Activated CD4-positive, alpha-beta T cell treated with anti-CD3 and anti-CD28 coated beads for 48 hours (primary cell): ENCODE measurements around the gene CEP135.
A peak's percentile ranks its signal among the peaks of the same experiment; 100 is the strongest.
"Not testable (repeated sequence)": the region's sequence is repeated elsewhere in the genome, so short reads cannot be mapped to it uniquely, and the experiment has no call there.

Source experiments
- DNase-seq: peaks from one replicate; pipeline ENCODE4 v3.0.0-alpha.2; 2020

CEP135 gene, protein sequence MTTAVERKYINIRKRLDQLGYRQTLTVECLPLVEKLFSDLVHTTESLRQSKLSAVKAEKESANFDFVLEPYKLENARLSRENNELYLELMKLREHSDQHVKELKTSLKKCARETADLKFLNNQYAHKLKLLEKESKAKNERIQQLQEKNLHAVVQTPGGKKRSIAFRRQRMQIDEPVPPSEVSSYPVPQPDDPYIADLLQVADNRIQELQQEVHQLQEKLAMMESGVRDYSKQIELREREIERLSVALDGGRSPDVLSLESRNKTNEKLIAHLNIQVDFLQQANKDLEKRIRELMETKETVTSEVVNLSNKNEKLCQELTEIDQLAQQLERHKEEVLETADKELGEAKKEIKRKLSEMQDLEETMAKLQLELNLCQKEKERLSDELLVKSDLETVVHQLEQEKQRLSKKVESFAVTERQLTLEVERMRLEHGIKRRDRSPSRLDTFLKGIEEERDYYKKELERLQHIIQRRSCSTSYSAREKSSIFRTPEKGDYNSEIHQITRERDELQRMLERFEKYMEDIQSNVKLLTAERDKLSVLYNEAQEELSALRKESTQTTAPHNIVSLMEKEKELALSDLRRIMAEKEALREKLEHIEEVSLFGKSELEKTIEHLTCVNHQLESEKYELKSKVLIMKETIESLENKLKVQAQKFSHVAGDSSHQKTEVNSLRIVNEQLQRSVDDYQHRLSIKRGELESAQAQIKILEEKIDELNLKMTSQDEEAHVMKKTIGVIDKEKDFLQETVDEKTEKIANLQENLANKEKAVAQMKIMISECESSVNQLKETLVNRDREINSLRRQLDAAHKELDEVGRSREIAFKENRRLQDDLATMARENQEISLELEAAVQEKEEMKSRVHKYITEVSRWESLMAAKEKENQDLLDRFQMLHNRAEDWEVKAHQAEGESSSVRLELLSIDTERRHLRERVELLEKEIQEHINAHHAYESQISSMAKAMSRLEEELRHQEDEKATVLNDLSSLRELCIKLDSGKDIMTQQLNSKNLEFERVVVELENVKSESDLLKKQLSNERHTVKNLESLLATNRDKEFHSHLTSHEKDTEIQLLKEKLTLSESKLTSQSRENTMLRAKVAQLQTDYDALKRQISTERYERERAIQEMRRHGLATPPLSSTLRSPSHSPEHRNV

DNA sequence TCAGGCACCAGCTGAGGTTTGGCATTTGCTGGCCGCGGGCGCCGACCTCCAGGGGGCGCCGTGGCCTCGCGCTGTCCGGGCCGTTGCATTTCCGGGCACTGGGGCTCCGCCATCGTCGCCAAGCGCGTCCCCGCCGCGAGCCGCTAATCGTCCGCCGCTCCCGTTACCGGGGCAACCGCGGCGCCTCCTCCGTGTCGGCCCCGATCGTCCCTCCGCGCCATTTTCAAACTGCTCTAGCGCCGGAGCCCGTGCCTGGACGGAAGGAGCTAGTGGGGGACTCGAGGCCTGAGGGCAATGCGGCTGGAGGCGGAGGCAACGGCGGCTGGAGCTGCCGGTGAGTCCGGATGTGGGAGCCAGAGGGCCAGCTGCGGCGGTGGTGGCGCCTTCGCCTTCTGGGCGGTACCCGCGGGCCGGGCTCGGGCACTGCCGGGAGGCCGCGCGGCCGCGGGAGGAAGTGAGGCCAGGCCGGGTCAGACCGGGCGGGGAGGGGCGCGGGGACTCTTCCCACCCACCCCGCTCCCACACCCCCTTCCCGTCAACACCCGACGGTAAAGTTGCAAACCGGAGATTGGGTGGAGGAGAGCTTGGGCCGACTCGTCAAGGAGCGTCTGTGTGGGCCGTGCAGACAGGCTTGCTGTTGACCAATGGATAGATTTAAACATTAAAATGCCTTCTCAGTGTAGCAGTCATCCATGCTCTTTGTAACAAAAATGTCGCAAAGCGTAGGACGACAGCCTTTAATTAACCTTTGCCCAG is at the start of gene CEP135:
CEP135 (plus strand) TSS at position 220 of the 756 bp plus-strand sequence. CDS start 3,186 bp downstream, outside the sequence.
- peak; percentile 94 for DNase-seq

DNA sequence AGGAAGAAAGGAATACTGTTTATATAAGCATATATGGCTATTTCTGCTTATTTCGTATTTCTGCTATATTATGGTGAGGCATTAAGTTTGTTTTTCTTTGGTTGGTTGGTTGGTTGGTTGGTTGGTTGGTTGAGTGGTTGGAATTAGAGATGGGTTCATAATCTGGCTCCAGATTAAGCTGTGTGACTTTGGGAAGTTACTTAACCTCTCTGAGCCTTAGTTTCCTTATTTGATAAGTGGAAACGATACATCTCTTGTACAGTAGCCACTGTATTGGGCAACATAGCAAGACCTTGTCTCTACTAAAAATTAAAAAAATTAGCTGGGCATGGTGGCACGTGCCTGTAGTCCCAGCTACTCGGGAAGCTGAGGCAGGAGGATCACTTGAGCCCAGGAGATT is 46.1 kb upstream of the CEP135 start:
- no peak for DNase-seq

DNA sequence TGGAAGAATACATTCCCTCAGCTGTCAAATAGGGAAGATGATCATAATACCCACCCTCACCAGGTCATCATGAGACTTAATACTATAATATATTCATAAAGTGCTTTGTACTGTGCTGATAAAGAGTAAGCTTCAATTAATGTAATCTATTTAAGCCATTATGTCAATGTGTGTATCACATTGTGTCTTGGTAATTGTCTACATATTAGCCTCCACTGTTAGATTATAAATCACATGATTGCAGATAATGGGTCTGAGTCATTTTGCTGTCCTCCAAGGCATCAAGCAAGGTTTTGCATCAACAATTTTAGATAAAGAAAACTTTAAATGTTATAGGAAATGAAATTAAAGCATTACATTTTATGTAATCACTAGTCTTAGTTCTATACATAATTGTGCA is 45.2 kb upstream of the CEP135 start:
- DNase-seq = no peak

DNA sequence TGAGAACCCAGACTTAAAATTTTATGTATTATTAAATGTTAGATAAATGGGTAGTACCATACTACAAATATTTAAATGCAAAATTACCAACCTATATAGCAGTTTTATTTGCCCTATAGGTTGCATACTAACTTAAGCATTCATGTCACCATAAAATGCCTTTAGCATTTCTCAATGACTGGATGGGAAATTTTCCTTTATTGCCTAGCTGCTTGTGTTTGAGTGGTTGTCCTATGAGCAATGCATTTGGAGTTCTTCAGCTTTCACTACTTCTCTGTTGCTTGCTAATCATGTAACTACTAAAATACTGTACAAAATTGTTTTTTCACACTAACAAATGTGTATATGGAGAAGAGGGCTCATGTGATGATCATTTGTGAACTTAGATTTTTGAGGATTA is 44.2 kb upstream of the CEP135 start:
- DNase-seq = no peak

DNA sequence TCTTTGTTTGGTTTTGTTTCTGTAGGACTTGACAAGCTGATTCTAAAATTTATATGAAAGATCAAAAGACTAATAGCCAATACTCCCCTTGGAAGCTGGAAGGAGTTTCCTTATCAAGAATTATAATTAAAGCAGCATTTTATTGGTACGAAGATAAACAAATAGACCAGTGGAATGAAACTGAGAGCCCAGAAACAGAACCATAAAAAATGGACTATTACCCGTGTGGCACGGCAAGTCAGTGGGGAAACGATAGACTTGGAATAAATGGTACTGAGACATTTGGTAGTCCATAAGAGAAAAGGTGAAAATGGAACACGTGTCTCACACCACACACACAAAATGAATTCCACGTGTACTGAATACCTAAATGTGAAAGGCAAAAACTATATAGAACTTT is 42.4 kb upstream of the CEP135 start:
- no peak for DNase-seq

DNA sequence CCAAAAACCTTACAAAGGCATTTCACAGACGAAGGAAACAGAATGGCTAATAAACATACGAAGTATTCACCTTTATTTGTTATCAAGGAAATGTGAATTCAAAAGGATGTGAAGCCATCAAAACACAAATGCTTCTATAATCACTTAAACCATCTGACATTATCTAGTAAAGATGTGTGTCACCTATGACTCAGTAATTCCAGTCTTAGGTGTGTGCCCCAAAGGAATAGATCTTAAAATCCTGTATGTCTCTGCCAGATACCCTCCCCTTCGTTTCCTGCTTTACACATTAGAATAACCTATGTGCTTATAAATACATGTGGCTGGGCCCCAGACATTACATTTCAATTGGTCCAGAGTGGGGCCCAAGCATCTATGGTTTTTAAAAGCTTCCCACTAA is 41.8 kb upstream of the CEP135 start:
- DNase-seq = no peak

DNA sequence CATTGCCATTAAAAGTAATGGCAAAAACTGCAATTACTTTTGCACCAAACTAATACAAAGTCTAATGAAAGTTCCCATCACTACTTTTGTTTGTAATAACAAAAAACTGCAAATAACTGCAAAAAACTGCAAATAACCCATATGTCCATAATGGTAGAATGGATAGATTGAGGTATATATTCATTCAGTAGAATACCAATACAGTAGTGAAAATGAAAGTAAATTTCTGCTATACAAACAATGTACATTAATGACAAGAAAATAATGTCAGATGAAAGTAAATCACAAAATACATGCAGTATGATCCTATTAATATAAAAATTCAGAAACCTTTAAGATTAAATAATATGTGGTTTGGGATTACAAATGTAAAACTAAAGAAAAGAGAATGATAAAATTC is 41.3 kb upstream of the CEP135 start:
- DNase-seq = no peak

DNA sequence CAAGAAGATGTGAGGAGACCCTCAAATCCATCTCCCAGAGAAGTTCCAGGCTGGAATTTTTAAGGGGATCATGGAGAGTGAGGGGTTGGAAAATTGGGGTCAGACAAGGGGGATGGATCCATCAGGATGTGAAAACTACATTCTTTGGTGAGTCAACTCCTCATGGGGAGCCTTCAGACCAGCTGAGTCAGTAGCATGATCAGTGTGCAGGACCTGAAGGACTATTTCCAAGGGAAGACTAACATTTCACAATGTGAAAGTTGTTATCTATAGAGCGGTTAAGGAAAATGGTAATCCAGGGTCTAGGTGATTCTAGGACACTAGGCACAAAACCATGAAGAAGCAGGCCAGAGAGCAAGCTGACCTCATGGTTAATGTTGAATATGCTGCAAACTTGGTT is 38.6 kb upstream of the CEP135 start:
- no peak for DNase-seq

DNA sequence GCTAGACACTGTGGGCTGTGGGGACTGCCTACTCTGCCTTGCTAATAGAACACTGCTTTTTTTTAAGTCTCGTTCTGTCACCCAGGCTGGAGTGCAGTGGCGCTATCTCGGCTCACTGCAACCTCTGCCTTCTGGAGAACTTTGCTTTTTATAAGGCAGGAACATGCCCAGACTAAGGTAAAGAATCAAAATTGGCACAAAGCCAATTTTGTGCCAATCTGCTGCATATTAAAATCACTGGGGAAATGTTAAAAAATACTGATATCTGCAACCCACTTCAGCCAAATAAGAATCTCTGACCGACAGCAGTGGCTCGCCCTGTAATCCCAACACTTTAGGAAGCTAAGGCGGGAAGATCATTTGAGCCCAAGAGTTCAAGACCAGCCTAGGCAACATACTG is 36.5 kb upstream of the CEP135 start:
- DNase-seq = no peak

DNA sequence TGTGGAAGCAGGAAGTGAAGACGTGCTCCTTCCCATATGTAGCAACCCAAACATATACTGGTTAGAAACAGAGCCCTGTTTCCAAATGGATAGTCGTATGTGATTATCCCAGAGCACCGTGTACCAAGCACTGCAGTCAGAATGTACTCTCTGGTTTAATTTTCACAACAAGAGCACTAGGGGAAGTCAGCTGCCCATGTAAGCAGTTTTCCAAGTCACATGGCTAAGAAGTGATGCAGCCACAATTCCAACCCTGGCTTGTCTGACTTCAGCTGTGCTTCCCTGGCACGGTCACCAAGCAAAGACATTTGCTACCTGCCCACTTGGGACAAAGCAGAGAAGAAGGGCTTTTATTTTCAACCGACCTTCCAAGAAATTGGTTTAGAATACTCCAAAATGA is 28.2 kb upstream of the CEP135 start:
- no peak for DNase-seq

DNA sequence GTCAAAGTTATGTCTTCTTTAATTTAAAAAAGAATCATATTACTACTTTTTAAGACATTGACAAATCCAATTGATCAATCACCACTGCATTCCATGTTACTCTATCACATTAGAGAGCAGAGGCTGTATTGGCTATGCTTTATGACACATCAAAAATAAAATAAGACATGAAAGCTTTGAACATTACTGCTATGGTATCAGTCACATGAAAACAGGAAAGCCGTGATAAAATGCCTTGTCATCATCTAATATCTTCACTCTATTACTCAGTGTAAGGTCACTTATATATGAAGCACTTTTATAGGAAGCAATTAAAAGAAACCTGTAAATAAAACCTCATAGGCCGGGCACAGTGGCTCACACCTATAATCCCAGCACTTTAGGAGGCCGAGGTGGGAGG is 27.7 kb upstream of the CEP135 start:
- DNase-seq = no peak

DNA sequence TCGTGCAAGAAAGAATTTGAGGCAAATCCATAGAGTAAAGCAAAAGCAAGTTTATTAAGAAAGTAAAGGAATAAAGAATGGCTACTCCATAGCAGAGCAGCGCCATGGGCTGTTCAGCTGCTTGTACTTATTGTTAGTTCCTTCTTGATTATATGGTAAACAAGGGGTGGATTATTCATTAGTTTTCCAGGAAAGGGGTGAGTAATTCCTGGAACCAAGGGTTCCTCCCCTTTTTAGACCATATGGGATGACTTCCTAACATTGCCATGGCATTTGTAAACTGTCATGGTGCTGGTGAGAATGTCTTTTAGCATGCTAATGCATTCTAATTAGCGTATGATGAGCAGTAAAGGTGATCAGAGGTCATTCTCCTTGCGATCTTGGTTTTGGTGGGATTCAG is 23.5 kb upstream of the CEP135 start:
- DNase-seq = no peak

DNA sequence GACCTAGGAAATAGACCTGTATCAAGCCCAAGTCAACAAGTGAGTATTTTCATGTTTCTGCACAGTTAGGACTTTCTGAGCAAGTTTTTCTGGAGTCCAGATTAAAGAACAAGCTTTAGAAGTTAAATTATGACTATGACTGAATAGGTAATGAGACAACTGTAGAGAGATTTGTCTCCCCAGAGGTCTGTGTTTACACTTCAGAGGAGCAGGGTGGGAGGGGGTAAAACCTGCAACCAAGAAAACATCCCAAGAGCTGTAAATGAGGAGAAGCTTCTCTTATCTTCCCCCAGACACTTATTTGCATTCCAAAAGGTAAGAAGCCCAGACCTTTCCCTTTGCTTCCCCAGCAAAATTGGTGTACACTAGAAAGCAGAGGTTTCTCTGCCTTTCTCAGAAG is 22.1 kb upstream of the CEP135 start:
- no peak for DNase-seq

DNA sequence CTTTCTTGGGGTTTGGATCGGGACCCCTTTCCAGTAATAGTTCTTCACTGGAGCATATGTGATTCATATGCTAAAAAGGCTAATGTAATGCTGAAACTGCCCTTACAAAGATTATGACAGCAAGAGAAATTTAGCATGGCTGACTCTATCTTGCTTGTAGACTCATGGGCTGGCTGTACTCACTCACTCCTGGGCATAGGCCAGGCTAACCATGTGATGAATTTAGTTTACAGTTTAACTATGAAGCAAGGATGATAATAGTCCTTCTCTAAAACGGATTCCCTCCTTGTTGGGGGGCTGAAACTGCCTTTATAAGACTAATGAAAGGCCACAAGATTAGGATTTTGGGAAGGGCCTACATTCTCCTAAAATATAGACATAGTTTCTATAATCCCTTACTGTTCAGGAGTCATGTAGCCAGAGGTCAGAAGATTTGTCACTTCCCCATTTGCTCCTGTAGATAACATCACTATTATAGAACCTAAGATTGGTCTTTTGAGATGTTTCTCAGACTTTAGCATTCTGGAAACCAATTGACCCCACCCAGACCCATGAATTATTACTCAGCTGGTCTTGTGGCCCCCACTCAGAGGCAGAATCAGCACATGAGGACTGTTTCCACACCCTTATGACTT is 20.8 kb upstream of the CEP135 start:
- no peak for DNase-seq

DNA sequence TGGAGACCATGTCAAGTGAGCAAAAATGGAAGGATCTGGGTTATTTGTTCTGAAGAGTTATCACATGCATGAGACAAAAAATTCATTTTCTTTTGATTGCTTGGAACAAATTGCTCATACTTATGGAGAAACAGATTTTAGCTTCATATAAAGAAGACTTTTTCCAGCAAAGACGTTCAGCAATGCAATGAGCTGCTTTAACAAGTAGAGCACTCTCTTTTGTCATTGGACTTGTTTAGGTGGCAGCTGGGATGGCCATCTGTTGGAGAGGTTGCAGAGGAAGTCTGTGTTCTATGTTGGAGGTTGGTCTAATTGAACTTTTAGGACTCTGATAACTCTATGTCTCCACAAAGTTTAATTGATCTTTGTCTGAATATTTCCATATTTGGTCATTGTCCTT is 19.9 kb upstream of the CEP135 start:
- DNase-seq = no peak

DNA sequence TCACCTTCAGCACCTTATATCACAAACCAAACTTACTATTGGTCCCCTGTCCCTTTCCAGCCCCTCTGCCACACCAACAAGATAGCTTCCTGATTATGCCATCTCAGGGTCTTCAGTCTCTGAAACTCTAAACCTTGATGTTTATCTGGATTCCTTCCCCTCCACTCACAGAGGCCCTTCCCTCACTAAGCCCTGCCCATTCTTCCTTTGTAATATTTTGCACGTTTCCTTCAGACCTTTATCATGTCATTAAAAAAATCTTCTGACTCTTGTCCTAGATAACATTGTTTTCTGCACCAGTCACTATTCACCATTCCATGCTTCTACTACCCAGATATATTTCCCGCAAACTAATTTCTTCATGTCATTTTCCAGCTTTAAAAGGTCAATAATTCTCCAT is 17.7 kb upstream of the CEP135 start:
- no peak for DNase-seq

DNA sequence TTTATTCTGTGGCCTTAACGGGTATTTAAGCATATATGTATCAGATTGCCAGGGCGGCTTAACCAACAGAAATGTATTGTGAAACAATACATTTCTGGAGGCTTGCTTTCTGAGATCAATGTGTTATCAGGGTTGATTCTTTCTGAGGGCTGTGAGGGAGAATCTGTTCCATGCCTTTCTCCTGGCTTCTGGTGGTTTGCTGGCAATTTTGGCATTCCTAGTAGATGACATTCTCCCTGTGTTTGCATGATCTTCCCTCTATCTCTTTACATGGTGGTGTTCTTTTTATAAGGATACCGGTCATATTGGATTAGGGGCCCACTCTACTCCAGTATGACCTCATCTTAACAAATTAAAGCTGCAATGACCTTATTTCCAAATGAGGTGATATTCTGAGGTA is 16.9 kb upstream of the CEP135 start:
- DNase-seq = no peak

DNA sequence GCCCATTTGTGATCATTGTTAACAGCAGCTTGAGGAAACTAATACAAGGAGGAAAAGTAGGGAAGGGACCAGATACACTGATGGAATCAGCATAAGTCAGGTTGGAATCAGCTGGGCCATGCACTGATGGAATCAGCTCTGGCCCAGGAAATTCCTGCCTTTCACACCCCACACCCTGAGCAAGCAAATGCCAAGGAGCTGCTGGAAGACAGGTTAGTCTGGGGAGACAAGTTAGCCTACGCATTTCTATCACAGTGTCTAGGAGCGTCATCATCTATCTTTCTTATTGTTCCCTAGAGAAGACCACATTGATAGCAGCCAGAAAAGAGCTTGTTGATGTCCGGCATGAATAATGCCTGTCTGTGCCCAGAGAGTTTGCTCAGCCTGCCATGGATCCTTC is 16.2 kb upstream of the CEP135 start:
- DNase-seq = no peak

DNA sequence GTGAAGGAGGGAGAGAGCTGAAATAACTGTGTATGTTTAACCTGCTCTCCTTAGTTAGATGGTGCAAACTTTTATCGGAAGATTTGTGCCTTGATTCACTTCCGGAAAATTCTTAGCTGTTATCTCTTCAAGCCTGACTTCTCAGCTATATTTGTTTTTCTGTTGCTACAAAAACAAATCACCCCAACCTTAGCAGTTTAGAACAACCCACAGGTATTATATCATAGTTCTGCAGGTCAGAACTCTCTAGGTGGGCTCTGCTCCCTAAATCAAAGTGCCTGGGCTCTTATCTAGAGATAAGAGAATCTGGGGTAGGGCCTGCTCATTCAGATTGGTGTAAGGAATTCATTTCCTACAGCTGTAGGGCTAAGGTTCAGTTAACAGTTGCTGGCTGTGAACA is 15.1 kb upstream of the CEP135 start:
- no peak for DNase-seq

DNA sequence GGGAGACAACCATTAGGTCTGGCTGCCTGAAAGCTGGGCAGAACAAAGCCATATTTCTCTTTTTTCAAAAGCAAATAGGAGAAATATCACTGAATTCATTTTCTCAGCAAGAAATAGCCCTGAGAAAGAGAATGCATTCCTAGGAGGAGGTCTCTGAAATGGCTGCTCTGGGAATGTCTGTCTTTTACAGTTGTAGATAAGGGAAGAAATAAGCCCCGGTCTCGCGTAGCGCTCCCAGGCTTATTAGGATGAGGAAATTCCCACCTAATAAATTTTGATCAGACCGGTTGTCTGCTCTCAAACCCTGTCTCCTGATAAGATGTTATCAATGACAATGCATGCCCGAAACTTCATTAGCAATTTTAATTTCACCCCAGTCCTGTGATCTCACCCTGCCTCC is 12.8 kb upstream of the CEP135 start:
- DNase-seq = not testable (repeated sequence)

DNA sequence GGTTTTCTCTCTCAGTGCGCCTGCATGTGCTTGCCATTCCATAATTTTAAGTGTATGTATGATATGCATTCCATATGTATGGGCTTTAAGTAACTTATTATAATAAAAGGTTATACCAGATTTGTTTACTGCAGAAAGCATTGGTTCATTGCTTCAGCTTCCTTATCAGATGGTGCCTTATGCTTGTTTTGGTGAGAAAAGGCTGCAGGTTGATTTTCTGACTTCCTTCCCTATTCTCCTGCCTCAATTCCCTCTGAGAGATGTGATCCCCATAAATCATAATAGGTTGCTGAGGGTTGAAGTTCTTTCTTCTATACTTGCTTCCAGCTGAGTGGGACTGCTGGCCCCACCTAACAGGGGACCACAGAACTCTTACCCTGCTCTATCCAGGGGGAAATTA is 10.3 kb upstream of the CEP135 start:
- no peak for DNase-seq

DNA sequence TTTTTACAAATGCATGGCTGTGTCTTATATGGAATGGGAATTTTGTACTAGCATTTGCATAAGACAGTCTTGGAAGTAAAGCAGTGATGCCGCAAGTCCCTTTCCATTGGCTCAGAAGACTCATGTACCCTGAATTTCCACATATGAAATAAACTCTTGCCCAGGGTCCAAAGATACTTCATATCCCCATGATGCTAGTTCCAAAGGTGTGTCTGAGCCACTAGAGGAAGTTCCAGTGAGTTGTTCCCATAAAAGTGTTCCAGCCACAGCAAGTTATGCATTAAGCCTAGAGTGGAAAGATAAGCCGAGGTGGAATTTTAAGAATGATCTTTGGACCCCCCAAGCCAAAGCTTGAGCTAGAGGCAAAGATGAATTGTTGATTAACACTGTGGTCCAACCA is 9.3 kb upstream of the CEP135 start:
- no peak for DNase-seq
